ENCODE measurements around the gene KRT13. TPM values are rescaled to one million over a fixed set of nuclear protein-coding genes. Genes with fewer than 3 reads are reported as not detected.

KRT13 gene
- total and polyA plus RNA-seq, 2 donors (not counting 3 experiments of a cell fraction or from before 2014, with no cell fraction given) = not detected

- BruUV-seq (replicated peaks) = TSS peak; percentile 80
- H3K4me3 ChIP-seq (replicated peaks in 1 of 3; ENCODE audit: insufficient read depth in 1 of 3, low read depth in 1 of 3, low read length in 3 of 3) = no peak overlapping the region
- CTCF ChIA-PET = interaction anchor here (1.2 to 5.3 kb wide), 9 partner anchors 9 to 142 kb away, joined by 4 to 66 read pairs (median 6); no protein-coding TSS in a partner anchor
Measured at GRCh38 chr17:41520821-41521521, 15.6 kb upstream of the KRT13 start.

More at GRCh38 chr17:41520821-41521521, 15.6 kb upstream of the KRT13 start:
- H3K4me2 ChIP-seq (ENCODE audit: insufficient read depth, low read length) = peak overlapping the region; percentile 27
- TF ChIP-seq POLR2AphosphoS5 (IDR thresholded peaks at IDR 0.05; ENCODE audit: insufficient read depth, low read depth, low read length) (no peak), MYC (IDR thresholded peaks at IDR 0.05; ENCODE audit: low read depth, low read length) (no peak), POLR2A (IDR thresholded peaks at IDR 0.05; ENCODE audit: low read depth, low read length) (no peak), MAX (IDR thresholded peaks at IDR 0.05; ENCODE audit: insufficient read depth, insufficient read length) (no peak), JUN (IDR thresholded peaks at IDR 0.05; ENCODE audit: borderline replicate concordance, insufficient read depth, insufficient read length, low read depth) (no peak), GATA2 (IDR thresholded peaks at IDR 0.05; ENCODE audit: insufficient read depth, insufficient read length, low read depth, low read length) (no peak), EZH2 (IDR thresholded peaks at IDR 0.05; ENCODE audit: borderline replicate concordance, low read depth, low read length, severe bottlenecking) (no peak), FOS (IDR thresholded peaks at IDR 0.05; ENCODE audit: borderline replicate concordance, insufficient read depth, low read length) (no peak)
- TF ChIP-seq, protein P1, sequence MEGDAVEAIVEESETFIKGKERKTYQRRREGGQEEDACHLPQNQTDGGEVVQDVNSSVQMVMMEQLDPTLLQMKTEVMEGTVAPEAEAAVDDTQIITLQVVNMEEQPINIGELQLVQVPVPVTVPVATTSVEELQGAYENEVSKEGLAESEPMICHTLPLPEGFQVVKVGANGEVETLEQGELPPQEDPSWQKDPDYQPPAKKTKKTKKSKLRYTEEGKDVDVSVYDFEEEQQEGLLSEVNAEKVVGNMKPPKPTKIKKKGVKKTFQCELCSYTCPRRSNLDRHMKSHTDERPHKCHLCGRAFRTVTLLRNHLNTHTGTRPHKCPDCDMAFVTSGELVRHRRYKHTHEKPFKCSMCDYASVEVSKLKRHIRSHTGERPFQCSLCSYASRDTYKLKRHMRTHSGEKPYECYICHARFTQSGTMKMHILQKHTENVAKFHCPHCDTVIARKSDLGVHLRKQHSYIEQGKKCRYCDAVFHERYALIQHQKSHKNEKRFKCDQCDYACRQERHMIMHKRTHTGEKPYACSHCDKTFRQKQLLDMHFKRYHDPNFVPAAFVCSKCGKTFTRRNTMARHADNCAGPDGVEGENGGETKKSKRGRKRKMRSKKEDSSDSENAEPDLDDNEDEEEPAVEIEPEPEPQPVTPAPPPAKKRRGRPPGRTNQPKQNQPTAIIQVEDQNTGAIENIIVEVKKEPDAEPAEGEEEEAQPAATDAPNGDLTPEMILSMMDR (IDR thresholded peaks at IDR 0.05; ENCODE audit: extremely low read depth in 1 of 2, insufficient read depth in 1 of 2, low read depth in 1 of 2, low read length in 2 of 2) = no peak
- H3K4me1 ChIP-seq (ENCODE audit: control insufficient read depth, extremely low read depth, insufficient read depth, low read length) = peaks cover 24% of the 10 kb centered on the region
- H3K36me3 ChIP-seq (ENCODE audit: control insufficient read depth in 2 of 2, extremely low read depth in 1 of 2, insufficient read depth in 2 of 2, low read length in 2 of 2) = no peaks in the 10 kb centered on the region
- no peaks in the 10 kb centered on the region for H3K27me3 ChIP-seq (ENCODE audit: control insufficient read depth in 2 of 2, insufficient read depth in 2 of 2, low read length in 2 of 2)
- no peak overlapping the region for H3K9ac ChIP-seq (replicated peaks; ENCODE audit: extremely low read depth, insufficient read depth, low read length)
- no peak for FAIRE-seq
- H3K27ac ChIP-seq (ENCODE audit: insufficient read depth, low read depth, low read length) = peak overlapping the region; percentile 80
- no peaks in the 10 kb centered on the region for H3K9me3 ChIP-seq (replicated peaks; ENCODE audit: control insufficient read depth, insufficient read depth, low read length)
- no peaks in the 10 kb centered on the region for H3K79me2 ChIP-seq (ENCODE audit: control insufficient read depth, insufficient read depth, low read length)
- intact Hi-C loops (cut with micrococcal nuclease) = loop anchor here (1.0 kb wide), 2 partner anchors 9 to 27 kb away; no protein-coding TSS in a partner anchor
- H3K9me1 ChIP-seq (replicated peaks; ENCODE audit: control insufficient read depth, extremely low read depth, insufficient read depth, low read length) = no peaks in the 10 kb centered on the region
- no peaks in the 10 kb centered on the region for H4K20me1 ChIP-seq (replicated peaks; ENCODE audit: control insufficient read depth, extremely low read depth, insufficient read depth, low read length)
- POLR2A ChIA-PET = interaction anchor here (0.9 to 1.6 kb wide), 2 partner anchors 9 to 27 kb away, joined by 3 to 6 read pairs; no protein-coding TSS in a partner anchor
- no peak overlapping the region for H2AFZ ChIP-seq (ENCODE audit: low read depth, low read length)
- dilution Hi-C loops (cut with MboI; ENCODE audit: extremely low pct_ligation_motif_present, low sequenced_read_pairs) = no loop called here
- DNase-seq (ENCODE audit: low read depth, low spot score) = no peak
